Skin of body (tissue), 2 donors: ENCODE results near the gene LIFR. TPM values are rescaled to one million over a fixed set of nuclear protein-coding genes. Genes with fewer than 3 reads are reported as not detected.

ENCODE experiments used
- DNase-seq: peaks from one replicate; lab custom pipeline; 2025; lab: John Stamatoyannopoulos, UW
- total RNA-seq: library from RNA; depleted of rRNA; stranded (reverse); fragments of >200 nt; gene quantifications from one replicate; pipeline ENCODE4 v1.2.3, GENCODE V29; 2014

The LIFR gene
- total RNA-seq, 1 donor from 2014 or later: 70.8 TPM

DNA sequence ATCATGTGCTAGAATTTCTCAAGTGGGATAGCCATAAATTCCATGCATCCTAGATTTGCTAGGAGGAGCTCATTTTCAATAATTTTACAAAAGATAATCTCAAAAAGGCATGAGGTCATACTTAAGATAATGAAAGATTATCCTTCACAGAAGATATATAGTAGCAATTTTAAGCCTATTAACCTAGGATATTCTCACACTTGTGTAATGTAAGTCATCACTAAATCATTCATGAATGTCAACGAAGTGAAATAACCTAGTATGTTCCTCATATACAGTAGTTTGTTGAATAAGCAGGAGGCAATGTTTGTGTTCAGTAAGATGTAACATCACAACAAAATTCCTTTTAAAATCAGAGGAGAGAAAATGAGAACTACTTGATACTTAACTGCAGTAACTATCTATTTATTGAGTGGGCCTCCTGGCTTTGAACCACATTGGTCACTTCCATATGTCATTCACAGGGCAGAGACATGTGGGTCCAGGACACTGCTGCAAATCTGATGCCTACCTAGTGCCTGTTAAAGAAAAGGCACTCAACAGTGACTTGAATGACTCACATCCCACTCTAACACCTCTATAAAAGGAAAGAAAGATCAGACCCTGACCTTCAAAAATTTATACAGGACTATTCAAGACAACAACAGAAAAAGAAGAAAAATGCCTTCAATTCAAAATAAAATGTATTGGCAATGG lies 8.2 kb downstream of the LIFR start:
- no peak for DNase-seq

- DNase-seq: no peak
Measured at GRCh38 chr5:38547257-38547656, 9.2 kb downstream of the LIFR start.

DNA sequence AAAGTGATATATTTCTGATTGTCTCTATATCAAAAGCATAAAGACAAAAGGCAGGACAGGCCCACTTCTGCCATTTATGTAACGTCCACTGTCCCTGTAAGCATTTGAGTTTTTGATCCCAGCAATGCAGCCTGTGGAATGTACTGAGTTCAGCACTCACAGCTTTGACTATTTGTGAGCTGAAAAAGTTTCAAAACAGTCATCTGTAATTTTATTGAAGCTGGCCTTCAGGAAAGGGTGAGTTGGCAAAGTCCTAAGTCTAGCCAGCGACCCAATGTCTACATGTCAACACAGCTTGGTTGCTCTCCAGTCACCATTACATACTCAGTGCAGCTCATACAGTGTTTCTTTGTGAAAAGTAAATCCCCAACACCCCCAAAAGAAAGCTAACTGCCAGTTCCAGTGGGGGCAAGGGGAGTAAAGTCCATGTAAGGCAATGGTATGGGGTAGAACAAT lies 9.7 kb downstream of the LIFR start:
- DNase-seq: no peak

DNA sequence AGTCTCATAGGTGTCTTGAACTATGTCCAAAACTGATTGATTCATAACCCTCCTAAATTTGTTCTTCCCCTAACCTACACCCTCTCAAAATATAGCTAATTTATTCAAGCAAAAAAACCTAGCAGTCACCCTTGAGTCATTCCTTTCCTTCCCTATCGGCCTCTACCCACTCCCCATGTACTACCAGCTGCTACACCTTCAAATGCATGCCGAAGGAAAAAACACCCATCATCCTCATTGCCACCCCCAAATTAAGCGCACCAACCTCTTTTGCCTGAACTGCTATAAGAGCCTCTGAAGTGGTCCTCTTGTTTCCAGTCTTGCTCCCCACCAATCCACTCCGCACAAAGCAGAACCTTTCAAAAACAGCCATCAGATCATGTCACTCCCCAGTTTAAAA lies 12.6 kb downstream of the LIFR start:
- DNase-seq: no peak

- DNase-seq: no peak
Measured at GRCh38 chr5:38543074-38543473, 13.4 kb downstream of the LIFR start.

DNA sequence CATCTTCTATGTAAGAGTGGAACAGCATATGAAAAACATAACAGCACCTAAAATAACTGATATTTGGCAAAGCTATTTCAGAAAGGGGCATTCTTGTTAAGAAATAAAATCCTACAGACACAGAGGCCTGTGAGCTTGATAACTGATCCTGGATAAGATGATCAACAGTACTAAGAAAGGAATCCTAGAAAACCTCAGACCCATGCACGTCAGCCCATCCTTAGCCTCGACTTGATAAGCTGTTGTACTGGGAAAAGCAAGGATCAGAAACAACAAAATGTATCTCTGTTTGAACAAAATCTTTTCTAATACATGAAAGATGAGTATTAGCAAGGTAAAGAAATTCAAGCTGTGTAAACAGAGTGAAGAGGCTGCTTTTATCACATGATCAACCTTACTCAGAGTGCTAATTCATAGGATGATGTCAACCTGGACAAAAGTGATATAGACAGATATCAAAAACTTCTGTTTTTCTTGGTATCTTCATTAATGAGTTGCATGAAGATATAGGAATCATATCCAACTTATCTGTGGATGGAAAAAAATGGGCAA lies 15.2 kb downstream of the LIFR start:
- DNase-seq: no peak

- no peak for DNase-seq
Measured at GRCh38 chr5:38540314-38540713, 16.1 kb downstream of the LIFR start.

GRCh38 chr5:38538161-38538560 lies 18.3 kb downstream of the LIFR start:
- no peak for DNase-seq

DNA sequence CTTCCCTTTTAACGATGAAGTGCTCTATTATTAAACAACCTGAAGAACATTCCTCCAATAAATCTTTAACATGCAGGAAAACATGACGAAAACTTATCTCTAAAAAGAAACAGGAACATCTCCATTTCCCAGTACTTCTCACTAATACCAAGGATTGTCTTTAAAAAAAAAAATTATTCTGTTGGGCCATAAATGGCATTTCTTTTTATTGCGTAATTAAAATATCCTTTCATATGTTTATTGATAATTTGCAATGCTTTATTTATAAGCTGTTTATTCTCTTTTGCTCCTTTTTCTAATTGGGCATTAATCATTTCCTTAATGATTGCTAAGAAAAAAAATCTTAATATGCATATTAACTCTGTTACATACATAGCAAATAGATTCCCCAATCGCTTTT lies 18.9 kb downstream of the LIFR start:
- no peak for DNase-seq

DNA sequence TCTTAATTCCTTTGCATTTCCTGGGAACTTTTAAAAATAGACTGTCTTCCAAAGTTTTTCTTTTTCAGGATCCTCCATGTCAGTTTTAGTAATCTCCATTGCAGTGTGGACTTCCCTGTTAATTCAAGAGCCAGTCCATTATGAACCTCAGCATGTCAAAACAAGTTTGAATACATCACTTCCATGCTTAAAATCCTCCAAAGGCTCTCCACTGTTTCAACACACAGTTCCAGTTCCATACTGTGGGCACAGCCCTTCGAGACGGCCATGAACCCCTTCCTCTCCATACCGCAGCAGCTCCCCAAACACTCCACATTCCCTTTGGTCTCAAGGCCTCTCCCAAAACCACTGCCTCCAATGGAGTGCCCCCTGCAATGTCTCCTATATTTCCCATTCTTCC lies 19.5 kb downstream of the LIFR start:
- DNase-seq: no peak

DNA sequence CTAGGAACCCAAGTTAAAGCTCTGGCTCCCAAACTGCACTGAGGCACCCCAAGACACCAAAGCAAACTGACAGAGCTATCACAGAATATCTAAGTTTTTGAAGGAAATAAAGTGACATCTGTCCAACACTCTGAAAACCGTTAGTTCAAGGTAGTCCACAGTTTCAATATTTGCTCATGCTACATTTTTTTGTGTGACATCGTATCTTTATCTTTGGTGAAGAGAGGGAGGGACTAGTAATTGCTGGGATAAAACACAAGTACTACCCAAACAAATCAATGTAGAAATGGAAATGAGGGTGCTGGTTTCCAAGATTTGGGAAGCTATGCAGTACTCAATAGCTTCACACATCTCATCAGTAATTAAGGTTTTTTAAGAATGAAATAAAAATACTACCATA lies 20.6 kb downstream of the LIFR start:
- DNase-seq: no peak

DNA sequence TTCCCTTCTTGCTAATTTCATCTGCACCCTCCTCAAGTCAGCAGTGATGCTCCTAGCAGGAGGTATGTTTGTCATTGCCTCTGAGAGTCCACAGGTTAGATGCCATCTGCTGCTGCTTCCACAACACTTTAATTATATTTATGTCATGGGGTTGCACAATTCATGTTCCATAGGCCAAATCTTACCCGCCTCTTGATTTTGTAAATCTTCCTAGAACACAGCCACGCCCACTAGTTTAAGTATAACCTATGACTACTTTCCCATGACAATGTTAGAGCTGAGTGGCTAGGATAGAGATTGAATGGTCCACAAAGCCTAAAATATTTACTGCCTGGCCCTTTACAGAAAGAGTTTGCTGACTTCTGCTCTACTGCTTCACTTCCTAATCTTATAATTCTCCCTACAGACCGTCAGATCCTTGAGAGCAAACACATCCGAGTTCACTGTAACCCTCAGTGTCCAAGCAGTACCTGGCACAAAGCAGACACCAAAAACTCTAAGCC lies 21.1 kb downstream of the LIFR start:
- DNase-seq: no peak

DNA sequence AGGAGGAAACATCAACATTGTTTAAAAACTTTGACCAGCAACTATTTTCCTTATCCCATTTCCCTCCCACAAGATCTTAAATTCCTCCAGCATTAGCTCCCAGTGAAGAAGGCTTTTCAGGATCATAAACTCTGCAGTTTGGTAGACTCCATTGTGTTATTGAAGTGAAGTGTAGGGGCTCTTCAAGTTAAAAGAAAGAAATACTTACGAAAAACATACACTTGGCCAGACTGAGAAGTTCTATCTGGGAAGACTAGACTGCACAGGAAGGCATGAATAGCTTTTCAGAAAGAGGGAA lies 22.3 kb downstream of the LIFR start:
- DNase-seq: no peak

GRCh38 chr5:38533286-38534155 lies 22.9 kb downstream of the LIFR start:
- no peak for DNase-seq

DNA sequence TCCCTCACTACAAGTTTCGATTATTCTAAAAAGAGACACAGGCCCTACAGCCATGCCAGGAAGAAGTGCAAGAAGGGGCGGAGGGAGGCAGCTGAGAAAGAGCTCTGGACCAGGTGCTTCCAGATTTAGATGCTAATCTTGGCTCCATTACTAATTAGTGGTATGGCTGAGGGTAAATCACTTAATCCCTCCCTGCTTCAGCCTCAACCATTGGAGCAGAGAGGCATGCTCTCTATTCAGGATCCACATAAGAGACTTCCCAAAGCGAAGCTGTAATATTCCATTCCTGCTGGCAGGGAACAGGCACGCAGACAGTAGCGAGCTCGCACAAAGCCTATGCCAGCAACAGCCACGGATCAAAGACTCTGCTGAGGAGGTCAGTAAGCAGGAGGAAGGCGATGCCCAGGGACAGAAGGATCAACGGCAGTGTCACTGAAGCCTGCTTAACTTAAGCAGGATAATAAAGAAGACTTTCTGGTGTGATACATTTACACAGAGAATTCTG lies 24.2 kb downstream of the LIFR start:
- DNase-seq: no peak

- no peak for DNase-seq
Measured at GRCh38 chr5:38531518-38531917, 24.9 kb downstream of the LIFR start.

GRCh38 chr5:38529955-38530646 lies 26.3 kb downstream of the LIFR start:
- DNase-seq: no peak

DNA sequence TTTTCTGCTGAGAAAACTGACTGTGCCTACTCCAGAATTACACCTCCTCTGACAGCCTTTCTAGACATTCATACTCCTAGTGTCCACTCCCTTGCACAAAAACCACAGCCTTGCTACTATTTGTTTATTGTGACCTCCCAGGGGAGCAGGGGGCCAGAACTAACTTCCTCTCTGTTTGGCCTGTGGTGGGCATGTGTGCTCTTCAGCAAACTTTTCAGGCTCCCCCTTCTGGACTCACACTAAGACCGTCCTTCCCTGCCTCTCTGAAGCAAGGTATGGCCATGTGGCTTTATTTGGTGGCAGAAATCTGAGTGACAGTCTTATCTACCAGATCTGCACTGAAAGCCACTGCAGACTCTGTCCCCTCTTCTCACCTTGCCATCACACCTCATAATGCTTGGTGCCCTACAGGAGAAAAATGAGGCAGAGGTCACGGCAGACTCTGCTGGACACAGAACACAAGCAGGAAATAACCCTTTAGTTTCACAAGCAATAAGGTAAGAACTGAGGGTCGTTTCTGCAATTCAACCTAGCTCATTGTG lies 28.2 kb downstream of the LIFR start:
- DNase-seq: no peak

DNA sequence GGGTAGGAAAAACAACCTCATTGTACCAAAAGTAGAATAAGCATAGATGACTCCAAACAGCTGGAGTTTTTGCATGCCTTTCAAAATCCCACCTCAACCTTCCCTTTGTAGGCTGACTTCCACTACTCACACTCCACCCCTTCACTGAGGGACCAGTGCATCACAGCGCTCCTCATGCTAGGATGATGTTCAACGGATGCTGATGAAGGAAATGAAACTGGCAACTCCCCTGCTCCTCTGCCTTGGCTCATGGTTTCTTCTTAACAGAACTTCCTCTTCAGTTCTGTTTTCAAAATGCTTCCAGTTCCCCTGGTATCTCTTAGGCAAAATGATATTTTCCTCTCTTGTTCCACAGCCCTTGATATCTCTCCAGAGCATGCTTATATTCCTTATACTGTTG lies 29.0 kb downstream of the LIFR start:
- no peak for DNase-seq

DNA sequence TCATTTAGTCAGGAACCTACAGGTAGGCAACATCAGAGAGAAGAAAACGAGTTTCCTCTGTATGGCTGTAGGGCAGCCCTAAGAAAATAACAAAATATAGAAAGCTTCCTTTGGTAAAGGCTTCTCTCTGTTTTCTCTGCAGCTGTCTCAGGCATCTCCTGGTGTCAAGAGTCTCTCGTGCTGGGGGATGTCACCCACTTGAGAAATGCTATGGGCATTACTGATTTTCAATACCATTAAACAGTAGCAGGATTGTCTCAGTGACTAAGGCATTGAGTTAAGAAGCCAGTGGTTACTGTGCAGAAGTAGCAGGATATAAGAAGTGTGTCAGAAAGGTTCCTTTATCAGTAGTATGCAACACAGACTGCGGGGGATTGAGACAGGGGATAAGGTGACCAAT lies 32.4 kb downstream of the LIFR start:
- no peak for DNase-seq

DNA sequence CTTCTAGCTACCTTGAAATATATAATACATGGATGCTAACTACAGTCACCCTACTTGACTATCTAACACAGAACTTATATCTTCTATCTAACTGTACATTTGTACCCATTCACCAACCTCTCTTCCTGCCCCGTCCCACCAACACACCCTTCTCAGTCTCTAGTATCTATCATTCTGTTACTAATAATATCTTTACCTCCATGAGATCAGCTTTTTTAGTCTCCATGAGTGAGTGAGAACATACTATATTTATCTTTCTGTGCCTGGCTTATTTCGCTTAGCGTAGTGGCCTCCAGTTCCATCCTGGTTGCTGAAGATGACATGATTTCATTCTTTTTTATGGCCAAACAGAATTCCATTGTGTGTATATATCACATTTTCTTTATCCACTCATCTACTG lies 37.0 kb downstream of the LIFR start:
- no peak for DNase-seq

DNA sequence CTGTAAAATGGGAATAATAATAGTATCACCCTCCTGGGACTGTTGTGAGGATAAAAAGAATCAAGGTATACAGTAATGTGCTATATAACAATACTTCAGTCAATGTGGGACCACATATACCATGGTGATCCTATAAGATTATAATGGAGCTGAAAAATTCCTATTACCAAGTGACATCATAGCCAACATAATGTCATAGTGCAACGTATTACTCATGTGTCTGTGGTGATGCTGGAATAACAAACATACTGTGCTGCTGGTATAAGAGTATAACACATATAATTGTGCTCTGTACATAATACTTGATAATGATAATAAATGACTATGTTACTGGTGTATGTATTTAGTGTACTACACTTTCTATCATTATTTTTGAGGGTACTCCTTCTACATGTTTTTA lies 38.1 kb downstream of the LIFR start:
- no peak for DNase-seq
